Upper lobe of left lung (tissue), 6 donors: ENCODE results near the gene DLEC1. TPM values are rescaled to one million over a fixed set of nuclear protein-coding genes. Genes with fewer than 3 reads are reported as not detected.

ENCODE experiments used
- ATAC-seq, 2 donors: fragments of 200-7000 bp; cut with Tn5 transposase; one replicate each; pipeline ENCODE4 v1.9.1; 2022; ENCODE audit warnings: mild to moderate bottlenecking in 2 of 2, moderate library complexity in 2 of 2; ENCODE audit not compliant: low FRiP score in 2 of 2
- DNase-seq, 2 donors: peaks; one replicate each; pipeline ENCODE4 v3.0.0-alpha.2; 2019 to 2020
- H3K27ac ChIP-seq, 4 donors: fragments of 200-600 bp; sonication (generic); one replicate each; pipeline ENCODE4 v1.5.1; 2016 to 2019
- H3K27me3 ChIP-seq, 4 donors: fragments of 200-600 bp; sonication (generic); one replicate each; pipeline ENCODE4 v1.5.1; 2017 to 2019
- H3K36me3 ChIP-seq, 4 donors: fragments of 200-600 bp; sonication (generic); one replicate each; pipeline ENCODE4 v1.5.1; 2016 to 2019
- H3K4me1 ChIP-seq, 4 donors: fragments of 200-600 bp; sonication (generic); one replicate each; pipeline ENCODE4 v1.5.1; 2018 to 2019
- H3K4me3 ChIP-seq, 4 donors: fragments of 200-600 bp; sonication (generic); one replicate each; pipeline ENCODE4 v1.5.1; 2017 to 2019; ENCODE audit warnings: mild to moderate bottlenecking in 2 of 4, moderate library complexity in 1 of 4
- H3K9me3 ChIP-seq, 4 donors: fragments of 200-600 bp; sonication (generic); one replicate each; pipeline ENCODE4 v1.5.1; 2018 to 2019
- CTCF ChIP-seq, 6 experiments: fragments of 450-650 bp in 4 of 6; fragments of 200-600 bp in 2 of 6; sonication (generic) in 2 of 6; IDR thresholded peaks; one replicate each; pipeline ENCODE4 v1.5.1; 2016 to 2019; ENCODE audit warnings: antibody characterized with exemption in 6 of 6
- EP300 ChIP-seq, 4 donors: sonication (generic); formaldehyde crosslinking; IDR thresholded peaks; one replicate each; pipeline ENCODE4 v1.5.1; 2017; ENCODE audit warnings: antibody characterized with exemption in 4 of 4, control low read depth in 2 of 4
- POLR2A ChIP-seq, 4 donors: fragments of 450-650 bp; IDR thresholded peaks; one replicate each; pipeline ENCODE4 v1.5.1; 2016 to 2017; ENCODE audit warnings: antibody characterized with exemption in 4 of 4, mild to moderate bottlenecking in 2 of 4
- POLR2AphosphoS5 ChIP-seq, 2 donors: sonication (generic); formaldehyde crosslinking; IDR thresholded peaks; one replicate each; pipeline ENCODE4 v1.5.1; 2017; ENCODE audit warnings: antibody characterized with exemption in 2 of 2
- WGBS, 2 donors: methylation state at CpG; one replicate each; pipeline ENCODE4 v1.1.5; 2017 to 2018; 5-methylcytosine and 5-hydroxymethylcytosine counted together
- total RNA-seq, 6 donors: library from RNA; depleted of rRNA in 4 of 6; stranded (reverse); fragments of >200 nt in 4 of 6; gene quantifications; one replicate each; pipeline versions ENCODE4 v1.1.0 to v1.2.1, GENCODE V29; 2016 to 2021
- donor health status: DM: no; HTN: no; CAD: no; lungs with moderate emphysema.
- donor health status: DM: no; HTN: yes; CAD: no; lungs with severe emphysema.

Gene DLEC1
- total RNA-seq, 6 donors from 2014 or later = 2.3 to 34.8 (median 14.3) TPM

GRCh38 chr3:38125305-38126120 lies 86.5 kb downstream of the DLEC1 start:
- H3K27ac ChIP-seq = no peak overlapping the region
- no peak for TF ChIP-seq EP300 (IDR thresholded peaks at IDR 0.05)
- TF ChIP-seq POLR2AphosphoS5 (IDR thresholded peaks at IDR 0.05) = no peak
- TF ChIP-seq POLR2A (IDR thresholded peaks at IDR 0.05) = no peak
- no peak for TF ChIP-seq CTCF (IDR thresholded peaks at IDR 0.05)
- no peak overlapping the region for H3K4me3 ChIP-seq
- no peaks in the 10 kb centered on the region for H3K9me3 ChIP-seq
- H3K4me1 ChIP-seq = peaks cover 5 to 27% (median 21%) of the 10 kb centered on the region in 4 donors
- peaks cover 33 to 100% (median 94%) of the 10 kb centered on the region in 4 donors for H3K36me3 ChIP-seq
- H3K27me3 ChIP-seq = no peaks in the 10 kb centered on the region
- no peak for DNase-seq
- ATAC-seq = no peak
- WGBS, 2 donors = 94 to 97% methylated on average over 10 to 11 of the region's 11 CpGs

- Histone ChIP-seq H3K27me3 (no peaks in the 10 kb centered on the region), H3K9me3 (no peaks in the 10 kb centered on the region), H3K27ac (no peak overlapping the region), H3K4me3 (no peak overlapping the region), H3K36me3 (peaks cover 40 to 100% (median 94%) of the 10 kb centered on the region in 4 donors), H3K4me1 (peaks cover 5 to 30% (median 21%) of the 10 kb centered on the region in 4 donors)
- DNase-seq = no peak
- TF ChIP-seq EP300 (IDR thresholded peaks at IDR 0.05) = no peak
- TF ChIP-seq POLR2AphosphoS5 (IDR thresholded peaks at IDR 0.05) = no peak
- TF ChIP-seq CTCF (IDR thresholded peaks at IDR 0.05) = no peak
- TF ChIP-seq POLR2A (IDR thresholded peaks at IDR 0.05) = no peak
- ATAC-seq = no peak
- WGBS, 2 donors = 98 to 100% methylated on average over 4 to 6 of the region's 6 CpGs
These were observed 87.3 kb downstream of the DLEC1 start for GRCh38 chr3:38126121-38126892.

GRCh38 chr3:38127611-38128302 lies 88.7 kb downstream of the DLEC1 start:
- Histone ChIP-seq H3K27me3 (no peaks in the 10 kb centered on the region), H3K4me1 (peaks cover 5 to 33% (median 25%) of the 10 kb centered on the region in 4 donors), H3K27ac (peak overlapping the region; percentile 1 to 72 (median 30)), H3K4me3 (no peak overlapping the region), H3K36me3 (peaks cover 37 to 99% (median 87%) of the 10 kb centered on the region in 4 donors), H3K9me3 (no peaks in the 10 kb centered on the region)
- DNase-seq = peak in 1 of 2 donors; percentile 72
- peak in 2 of 4 donors; percentile 12 to 68 for TF ChIP-seq EP300 (IDR thresholded peaks at IDR 0.05)
- no peak for TF ChIP-seq POLR2AphosphoS5 (IDR thresholded peaks at IDR 0.05)
- TF ChIP-seq POLR2A (IDR thresholded peaks at IDR 0.05) = no peak
- WGBS, 2 donors = 61 to 79% methylated on average over 3 to 4 of the region's 4 CpGs
- ATAC-seq = peak; percentile 21 to 80

GRCh38 chr3:38128303-38128655 lies 89.3 kb downstream of the DLEC1 start:
- Histone ChIP-seq H3K36me3 (peaks cover 32 to 99% (median 86%) of the 10 kb centered on the region in 4 donors), H3K27ac (peak overlapping the region; percentile 1 to 72 (median 30)), H3K4me3 (no peak overlapping the region), H3K9me3 (no peaks in the 10 kb centered on the region), H3K4me1 (peaks cover 5 to 38% (median 30%) of the 10 kb centered on the region in 4 donors), H3K27me3 (no peaks in the 10 kb centered on the region)
- no peak for ATAC-seq
- WGBS, 2 donors = 100% methylated on average over 1 of the region's 1 CpG
- no peak for TF ChIP-seq POLR2A (IDR thresholded peaks at IDR 0.05)
- no peak for TF ChIP-seq EP300 (IDR thresholded peaks at IDR 0.05)
- no peak for TF ChIP-seq POLR2AphosphoS5 (IDR thresholded peaks at IDR 0.05)
- TF ChIP-seq CTCF (IDR thresholded peaks at IDR 0.05) = no peak
- no peak for DNase-seq
